Thyroid gland (tissue), 4 donors: ENCODE measurements around the gene UBIAD1. TPM values are rescaled to one million over a fixed set of nuclear protein-coding genes. Genes with fewer than 3 reads are reported as not detected.

Experiments used
- DNase-seq, 2 donors: peaks; one replicate each; pipeline ENCODE4 v3.0.0-alpha.2; 2019
- H3K27ac ChIP-seq, 3 donors: fragments of 200-600 bp; sonication (generic); 1 replicate in 2 of 3; 2 replicates in 1 of 3; pipeline ENCODE4 v1.5.1; 2016 to 2019; ENCODE audit warnings: mild to moderate bottlenecking in 1 of 3, moderate library complexity in 1 of 3
- H3K27me3 ChIP-seq: fragments of 200-600 bp; sonication (generic); one replicate; pipeline ENCODE4 v1.5.1; 2019
- H3K36me3 ChIP-seq, 2 donors: fragments of 200-600 bp; sonication (generic); one replicate each; pipeline ENCODE4 v1.5.1; 2016 to 2019
- H3K4me1 ChIP-seq, 2 donors: fragments of 200-600 bp; sonication (generic); one replicate each; pipeline ENCODE4 v1.5.1; 2017 to 2019
- H3K4me3 ChIP-seq, 3 donors: fragments of 200-600 bp; sonication (generic); replicated peaks in 1 of 3; 1 replicate in 2 of 3; 2 replicates in 1 of 3; pipeline ENCODE4 v1.5.1; 2016; ENCODE audit warnings: mild to moderate bottlenecking in 1 of 3
- H3K9me3 ChIP-seq: fragments of 200-600 bp; sonication (generic); one replicate; pipeline ENCODE4 v1.5.1; 2017
- CTCF ChIP-seq, 6 experiments: fragments of 200-600 bp in 3 of 6; fragments of 450-650 bp in 3 of 6; sonication (generic) in 3 of 6; IDR thresholded peaks; one replicate each; pipeline ENCODE4 v1.5.1; 2016 to 2019; ENCODE audit warnings: antibody characterized with exemption in 6 of 6, mild to moderate bottlenecking in 2 of 6, inconsistent platforms in 1 of 6, moderate library complexity in 1 of 6
- POLR2A ChIP-seq, 2 donors: fragments of 450-650 bp; IDR thresholded peaks; one replicate each; pipeline ENCODE4 v1.6.1; 2017; ENCODE audit warnings: antibody characterized with exemption in 2 of 2, mild to moderate bottlenecking in 2 of 2, moderate library complexity in 1 of 2
- WGBS, 2 donors: methylation state at CpG; one replicate each; pipeline ENCODE4 v1.1.5; 2017; 5-methylcytosine and 5-hydroxymethylcytosine counted together
- intact Hi-C: fragments of 100-400 bp; cut with DNase I; formaldehyde crosslinking; loops from one replicate; pipeline ENCODE4 v1.15.1; 2023
- total RNA-seq, 4 donors: library from RNA; depleted of rRNA; stranded (reverse); fragments of >200 nt; gene quantifications; one replicate each; pipeline ENCODE4 v1.2.3, GENCODE V29; 2016

UBIAD1 gene
- total RNA-seq, 4 donors from 2014 or later, result 14.4 to 15.4 (median 15.1) TPM

- DNase-seq, result no peak
- H3K9me3 ChIP-seq, result no peaks in the 10 kb centered on the region
- no peaks in the 10 kb centered on the region for H3K4me1 ChIP-seq
- H3K4me3 ChIP-seq, result no peak overlapping the region
- no peaks in the 10 kb centered on the region for H3K27me3 ChIP-seq
- H3K27ac ChIP-seq, result no peak overlapping the region
- TF ChIP-seq POLR2A (IDR thresholded peaks at IDR 0.05) (no peak), CTCF (IDR thresholded peaks at IDR 0.05) (no peak)
- intact Hi-C loops, result no loop called here
- WGBS, 2 donors, result 94 to 98% methylated on average over 7 of the region's 7 CpGs
- H3K36me3 ChIP-seq, result peaks cover 54 to 79% of the 10 kb centered on the region in 2 donors
These were observed 34.7 kb upstream of the UBIAD1 start for GRCh38 chr1:11238311-11238710.

GRCh38 chr1:11245248-11245647, 27.8 kb upstream of the UBIAD1 start:
- Histone ChIP-seq H3K27ac (no peak overlapping the region), H3K36me3 (peaks cover 39 to 44% of the 10 kb centered on the region in 2 donors), H3K9me3 (no peaks in the 10 kb centered on the region), H3K27me3 (no peaks in the 10 kb centered on the region), H3K4me1 (no peaks in the 10 kb centered on the region), H3K4me3 (no peak overlapping the region)
- intact Hi-C loops, result loop anchor here (10.0 kb wide), 1 partner anchor 400 kb away; no protein-coding TSS in a partner anchor
- 88 to 95% methylated on average over 3 of the region's 3 CpGs for WGBS, 2 donors
- TF ChIP-seq CTCF (IDR thresholded peaks at IDR 0.05) (no peak), POLR2A (IDR thresholded peaks at IDR 0.05) (no peak)
- DNase-seq, result no peak

DNA sequence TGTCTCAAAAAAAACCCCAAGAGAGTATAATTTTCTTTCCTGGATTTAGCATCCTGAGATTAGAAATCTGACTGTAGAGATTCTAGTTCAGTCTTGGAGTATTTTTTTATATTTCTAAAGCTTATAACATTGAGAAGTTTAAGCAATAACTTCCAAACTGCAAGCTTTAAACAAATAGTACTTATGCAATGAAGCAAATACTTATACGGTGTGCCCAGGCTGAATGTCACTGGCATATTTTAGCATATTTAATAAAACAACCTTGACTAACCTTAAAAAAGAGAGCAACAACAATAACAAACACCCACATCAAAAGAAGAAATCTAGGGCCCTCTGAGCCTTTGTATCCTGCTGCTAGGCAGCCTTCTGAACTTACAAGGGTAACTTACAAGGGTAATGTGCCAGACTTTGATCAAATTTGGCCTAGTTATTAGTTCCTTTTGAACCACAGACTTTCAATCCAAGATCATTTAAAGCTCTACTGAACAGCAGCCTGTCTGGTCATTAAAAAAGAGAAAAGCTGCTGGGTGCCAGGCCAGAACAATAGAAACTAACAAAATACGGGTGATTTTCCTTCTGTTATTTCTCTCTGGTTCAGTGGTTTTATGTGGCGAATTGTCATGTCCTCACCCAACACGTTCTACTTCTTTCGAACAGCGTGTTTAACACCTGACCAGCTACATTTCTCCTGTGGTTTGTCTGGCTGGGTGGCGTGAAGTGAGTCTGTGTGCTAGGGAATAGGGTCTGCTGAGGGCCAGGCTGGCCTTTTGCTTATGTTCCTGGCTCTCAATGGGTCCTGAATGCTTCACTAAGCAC, 26.9 kb upstream of the UBIAD1 start:
- Histone ChIP-seq H3K36me3 (peaks cover 32 to 36% of the 10 kb centered on the region in 2 donors), H3K4me1 (no peaks in the 10 kb centered on the region), H3K27ac (no peak overlapping the region), H3K9me3 (no peaks in the 10 kb centered on the region), H3K4me3 (no peak overlapping the region), H3K27me3 (no peaks in the 10 kb centered on the region)
- no peak for DNase-seq
- TF ChIP-seq CTCF (IDR thresholded peaks at IDR 0.05), result no peak
- no peak for TF ChIP-seq POLR2A (IDR thresholded peaks at IDR 0.05)
- intact Hi-C loops, result loop anchor here (10.0 kb wide), 1 partner anchor 399 kb away; no protein-coding TSS in a partner anchor
- WGBS, 2 donors, result 81 to 87% methylated on average over 7 of the region's 7 CpGs

DNA sequence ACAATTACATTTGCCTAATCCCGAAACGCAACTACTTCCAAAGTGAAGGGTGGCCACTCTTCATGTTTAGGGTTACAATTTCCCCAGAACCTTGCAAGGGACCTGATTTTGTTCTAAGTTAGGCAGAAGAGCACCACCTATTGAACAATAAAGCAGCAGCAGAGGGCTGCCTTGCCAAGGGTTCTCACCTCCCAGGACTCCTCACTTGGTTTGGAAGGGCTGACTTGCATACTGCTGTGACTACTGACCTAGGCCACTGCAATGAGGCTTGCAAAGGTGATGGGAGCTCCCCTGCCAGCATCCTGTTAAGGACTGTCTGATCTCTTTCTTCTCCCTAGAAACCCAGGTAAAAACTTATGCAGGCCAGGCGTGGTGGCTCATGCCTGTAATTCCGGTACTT, 24.8 kb upstream of the UBIAD1 start:
- H3K27ac ChIP-seq, result no peak overlapping the region
- intact Hi-C loops, result loop anchor here (10.0 kb wide), 1 partner anchor 397 kb away; no protein-coding TSS in a partner anchor
- no peak for DNase-seq
- no peaks in the 10 kb centered on the region for H3K27me3 ChIP-seq
- no peak overlapping the region for H3K4me3 ChIP-seq
- 93 to 95% methylated on average over 4 of the region's 4 CpGs for WGBS, 2 donors
- TF ChIP-seq POLR2A (IDR thresholded peaks at IDR 0.05) (no peak), CTCF (IDR thresholded peaks at IDR 0.05) (no peak)
- H3K9me3 ChIP-seq, result no peaks in the 10 kb centered on the region
- H3K4me1 ChIP-seq, result no peaks in the 10 kb centered on the region
- H3K36me3 ChIP-seq, result peaks cover 29 to 44% of the 10 kb centered on the region in 2 donors

GRCh38 chr1:11252538-11252937, 20.5 kb upstream of the UBIAD1 start:
- DNase-seq, result no peak
- 97 to 99% methylated on average over 8 of the region's 8 CpGs for WGBS, 2 donors
- Histone ChIP-seq H3K4me3 (no peak overlapping the region), H3K36me3 (peaks cover 54 to 55% of the 10 kb centered on the region in 2 donors), H3K27ac (no peak overlapping the region), H3K9me3 (no peaks in the 10 kb centered on the region), H3K4me1 (no peaks in the 10 kb centered on the region), H3K27me3 (no peaks in the 10 kb centered on the region)
- intact Hi-C loops, result no loop called here
- TF ChIP-seq CTCF (IDR thresholded peaks at IDR 0.05), result no peak
- TF ChIP-seq POLR2A (IDR thresholded peaks at IDR 0.05), result no peak
